B cell (primary cell): ENCODE results near the gene STPG1. TPM values are rescaled to one million over a fixed set of nuclear protein-coding genes. Genes with fewer than 3 reads are reported as not detected.

Experiments used
- ATAC-seq: fragments of 200-7000 bp; cut with Tn5 transposase; one replicate; pipeline ENCODE4 v1.10.0; 2021; ENCODE audit warnings: low read depth, mild to moderate bottlenecking, moderate number of reproducible peaks, moderate library complexity
- CTCF ChIA-PET: fragments of 350-600 bp; sonication (Branson Sonifier 250); formaldehyde crosslinking; loops from one replicate; lab custom pipeline; 2021; ENCODE audit warnings: antibody characterized with exemption, inconsistent platforms; lab: Charles Lee
- POLR2A ChIA-PET: fragments of 350-600 bp; sonication (Branson Sonifier 250); formaldehyde crosslinking; loops from one replicate; lab custom pipeline; 2021; ENCODE audit warnings: antibody characterized with exemption; lab: Charles Lee
- DNase-seq: peaks from one replicate; pipeline ENCODE4 v3.0.0; 2013
- H2AFZ ChIP-seq: 2 replicates; pipeline ENCODE4 v1.6.1; 2012; ENCODE audit warnings: mild to moderate bottlenecking, low read depth, low read length; ENCODE audit not compliant: insufficient read depth, poor library complexity, severe bottlenecking
- H3K27ac ChIP-seq, 2 donors: 1 replicate in 1 of 2; 2 replicates in 1 of 2; pipeline ENCODE4 v1.5.1; 2012 to 2013; ENCODE audit warnings: low read length in 2 of 2, mild to moderate bottlenecking in 2 of 2, moderate library complexity in 1 of 2
- H3K27me3 ChIP-seq, 4 experiments: fragments of 200-600 bp in 1 of 4; sonication (generic) in 1 of 4; replicated peaks in 1 of 4; 1 replicate in 2 of 4; 2 replicates in 2 of 4; pipeline versions ENCODE4 v1.6.1 to v1.7.0; 2013 to 2016; ENCODE audit warnings: low read length in 3 of 4, mild to moderate bottlenecking in 2 of 4, mixed read lengths in 1 of 4, moderate library complexity in 1 of 4; ENCODE audit not compliant: insufficient read depth in 4 of 4, control insufficient read depth in 3 of 4; ENCODE audit errors: control extremely low read depth in 1 of 4
- H3K36me3 ChIP-seq, 2 experiments: replicated peaks in 1 of 2; 1 replicate in 1 of 2; 2 replicates in 1 of 2; pipeline versions ENCODE4 v1.6.1 to v1.7.1; 2013; ENCODE audit warnings: low read length in 1 of 2; ENCODE audit not compliant: insufficient read depth in 2 of 2, control insufficient read depth in 1 of 2; ENCODE audit errors: control extremely low read depth in 1 of 2, extremely low read depth in 1 of 2
- H3K4me1 ChIP-seq, 2 donors: fragments of 200-600 bp in 1 of 2; sonication (generic) in 1 of 2; 1 replicate in 1 of 2; 2 replicates in 1 of 2; pipeline versions ENCODE4 v1.5.1 to v1.6.1; 2013 to 2017; ENCODE audit warnings: low read length in 2 of 2; ENCODE audit not compliant: control insufficient read depth in 2 of 2, insufficient read depth in 2 of 2
- H3K4me2 ChIP-seq: replicated peaks from 2 replicates; pipeline ENCODE3; 2012; ENCODE audit warnings: mild to moderate bottlenecking, low read depth, low read length; ENCODE audit not compliant: poor library complexity, severe bottlenecking
- H3K4me3 ChIP-seq, 5 experiments: fragments of 200-600 bp in 1 of 5; sonication (generic) in 1 of 5; 1 replicate in 3 of 5; 2 replicates in 2 of 5; pipeline versions ENCODE4 v1.5.1 to v1.7.0; 2011 to 2016; ENCODE audit warnings: low read length in 4 of 5, mild to moderate bottlenecking in 4 of 5, low read depth in 2 of 5, control low read depth in 1 of 5, moderate library complexity in 1 of 5; ENCODE audit not compliant: insufficient read depth in 1 of 5; ENCODE audit errors: control extremely low read depth in 1 of 5, extremely low read depth in 1 of 5
- H3K79me2 ChIP-seq: fragments of 200-600 bp; sonication (generic); one replicate; pipeline ENCODE4 v1.6.0; 2016; ENCODE audit warnings: low read length; ENCODE audit not compliant: control insufficient read depth, insufficient read depth
- H3K9ac ChIP-seq: fragments of 200-600 bp; sonication (generic); 2 replicates; pipeline ENCODE4 v1.6.1; 2017; ENCODE audit warnings: mild to moderate bottlenecking, low read length, moderate library complexity
- H3K9me3 ChIP-seq, 3 donors: one replicate each; pipeline versions ENCODE4 v1.6.1 to v1.7.1; 2013; ENCODE audit warnings: low read length in 2 of 3; ENCODE audit not compliant: control insufficient read depth in 2 of 3, insufficient read depth in 1 of 3; ENCODE audit errors: control extremely low read depth in 1 of 3
- H4K20me1 ChIP-seq: 2 replicates; pipeline ENCODE4 v1.6.0; 2012; ENCODE audit warnings: mild to moderate bottlenecking, low read length; ENCODE audit not compliant: insufficient read depth, control insufficient read depth, poor library complexity, severe bottlenecking
- H3K27ac Mint-ChIP-seq: one replicate; pipeline ENCODE4 v1.8.0; 2021; ENCODE audit warnings: mixed read lengths
- H3K27me3 Mint-ChIP-seq: one replicate; pipeline ENCODE4 v1.8.0; 2021; ENCODE audit warnings: mixed read lengths
- H3K4me1 Mint-ChIP-seq: one replicate; pipeline ENCODE4 v1.8.0; 2021; ENCODE audit warnings: mixed read lengths
- H3K4me3 Mint-ChIP-seq: one replicate; pipeline ENCODE4 v1.8.0; 2021; ENCODE audit warnings: mixed read lengths
- H3K9me3 Mint-ChIP-seq: one replicate; pipeline ENCODE4 v1.8.0; 2022; ENCODE audit warnings: mixed read lengths; ENCODE audit not compliant: insufficient read depth
- EZH2 ChIP-seq: IDR thresholded peaks from 2 replicates; pipeline ENCODE4 v1.6.1; 2012; ENCODE audit warnings: borderline replicate concordance, low read depth, mild to moderate bottlenecking, moderate library complexity, low read length; ENCODE audit not compliant: insufficient read depth, poor library complexity, severe bottlenecking
- WGBS: methylation state at CpG from one replicate; pipeline ENCODE4 v1.1.5; 2013; ENCODE audit warnings: missing lambda C conversion rate; ENCODE audit not compliant: insufficient coverage; 5-methylcytosine and 5-hydroxymethylcytosine counted together
- intact Hi-C: fragments of 100-400 bp; cut with micrococcal nuclease; formaldehyde crosslinking; loops from one replicate; pipeline ENCODE4 v1.10.0; 2022
- polyA plus RNA-seq: library from polyadenylated mRNA; depleted of rRNA; stranded (reverse); fragments of >200 nt; gene quantifications from 2 replicates; pipeline ENCODE4 v1.2.3, GENCODE V29; 2012
- total RNA-seq, 2 donors: library from RNA; stranded (reverse); fragments of 120-200 nt in 1 of 2; gene quantifications; 1 replicate in 1 of 2; 2 replicates in 1 of 2; pipeline versions ENCODE4 v1.2.3 to v1.2.4, GENCODE V29; 2013 to 2022
- TF ChIP-seq, protein P1 (sequence below): fragments of 200-600 bp; IDR thresholded peaks from one replicate; pipeline ENCODE4 v1.8.0; 2022; ENCODE audit warnings: antibody characterized with exemption, mild to moderate bottlenecking

Gene STPG1
- total and polyA plus RNA-seq, 2 donors (not counting 1 experiment from before 2014, with no cell fraction given): 4.6 to 6.1 TPM

DNA sequence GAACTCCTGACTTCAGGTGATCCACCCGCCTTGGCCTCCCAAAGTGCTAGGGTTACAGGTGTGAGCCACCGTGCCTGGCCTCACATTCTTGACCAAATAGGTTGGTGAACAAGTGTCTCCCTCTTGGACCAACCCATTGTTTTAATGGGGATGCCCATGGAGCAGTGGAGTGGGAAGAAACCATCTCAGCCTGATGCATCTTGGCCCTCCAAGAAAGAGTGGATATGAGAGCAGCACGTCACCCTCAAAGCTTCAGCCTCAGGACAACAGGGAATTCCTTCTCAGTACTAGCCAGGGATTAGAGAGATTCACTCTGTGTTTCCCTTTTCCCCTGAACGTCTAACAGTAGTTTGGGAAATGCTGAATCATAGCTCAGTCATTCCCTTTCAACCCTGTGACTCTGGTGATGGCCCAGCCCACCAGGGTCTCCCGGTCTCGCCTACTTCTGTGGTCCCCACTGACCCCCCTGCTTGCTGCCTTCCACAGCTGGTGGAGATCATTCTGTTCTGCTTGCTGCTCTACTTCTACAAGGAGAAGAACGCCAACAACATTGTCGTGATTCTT is 39.4 kb upstream of the STPG1 start:
- DNase-seq: no peak
- no peak overlapping the region for H3K27ac Mint-ChIP-seq

DNA sequence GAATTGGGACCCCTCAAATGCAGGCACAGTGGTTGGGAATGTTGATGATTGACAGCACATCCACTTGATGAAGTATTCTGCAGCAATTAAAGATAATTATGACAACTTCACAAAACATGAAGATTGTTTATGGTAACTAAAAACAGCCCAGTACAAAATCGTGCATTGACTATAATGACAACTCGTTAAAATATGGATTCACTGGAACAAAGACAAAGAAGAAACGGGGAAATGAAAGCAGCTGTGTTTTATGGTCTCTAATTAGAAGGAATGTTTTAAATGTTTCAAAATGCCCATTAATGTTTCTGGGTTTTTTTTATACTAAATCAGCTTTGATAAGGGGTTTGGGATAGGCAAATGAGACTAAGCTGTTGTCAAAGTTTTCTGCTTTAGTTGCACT is 38.2 kb upstream of the STPG1 start:
- ATAC-seq: no peak
- Histone ChIP-seq H3K4me1 (no peaks in the 10 kb centered on the region), H3K4me3 (no peak overlapping the region), H3K79me2 (no peaks in the 10 kb centered on the region), H3K27ac (no peak overlapping the region), H3K27me3 (no peaks in the 10 kb centered on the region), H3K36me3 (peaks cover 11 to 79% of the 10 kb centered on the region in 2 experiments), H3K9me3 (no peaks in the 10 kb centered on the region), H4K20me1 (no peaks in the 10 kb centered on the region), H3K9ac (no peak overlapping the region), H3K4me2 (no peak overlapping the region), H2AFZ (no peak overlapping the region)
- POLR2A ChIA-PET: no interaction called here
- TF ChIP-seq, protein P1, sequence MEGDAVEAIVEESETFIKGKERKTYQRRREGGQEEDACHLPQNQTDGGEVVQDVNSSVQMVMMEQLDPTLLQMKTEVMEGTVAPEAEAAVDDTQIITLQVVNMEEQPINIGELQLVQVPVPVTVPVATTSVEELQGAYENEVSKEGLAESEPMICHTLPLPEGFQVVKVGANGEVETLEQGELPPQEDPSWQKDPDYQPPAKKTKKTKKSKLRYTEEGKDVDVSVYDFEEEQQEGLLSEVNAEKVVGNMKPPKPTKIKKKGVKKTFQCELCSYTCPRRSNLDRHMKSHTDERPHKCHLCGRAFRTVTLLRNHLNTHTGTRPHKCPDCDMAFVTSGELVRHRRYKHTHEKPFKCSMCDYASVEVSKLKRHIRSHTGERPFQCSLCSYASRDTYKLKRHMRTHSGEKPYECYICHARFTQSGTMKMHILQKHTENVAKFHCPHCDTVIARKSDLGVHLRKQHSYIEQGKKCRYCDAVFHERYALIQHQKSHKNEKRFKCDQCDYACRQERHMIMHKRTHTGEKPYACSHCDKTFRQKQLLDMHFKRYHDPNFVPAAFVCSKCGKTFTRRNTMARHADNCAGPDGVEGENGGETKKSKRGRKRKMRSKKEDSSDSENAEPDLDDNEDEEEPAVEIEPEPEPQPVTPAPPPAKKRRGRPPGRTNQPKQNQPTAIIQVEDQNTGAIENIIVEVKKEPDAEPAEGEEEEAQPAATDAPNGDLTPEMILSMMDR: no peak
- no peak for TF ChIP-seq EZH2
- Mint-ChIP-seq H3K4me3 (no peak overlapping the region), H3K9me3 (no peaks in the 10 kb centered on the region), H3K27ac (no peak overlapping the region), H3K4me1 (no peaks in the 10 kb centered on the region), H3K27me3 (no peaks in the 10 kb centered on the region)
- CTCF ChIA-PET: interaction anchor here (1.0 to 2.0 kb wide), 2 partner anchors 37 to 381 kb away, joined by 3 to 5 read pairs; partner anchors contain the start of gene NIPAL3
- intact Hi-C loops: no loop called here
- no peak for DNase-seq
- WGBS: 93% methylated on average over 2 of the region's 3 CpGs

More for the DNA sequence above, 39.4 kb upstream of the STPG1 start:
- ChIA-PET CTCF (interaction anchor here (0.9 to 2.0 kb wide), 4 partner anchors 10 to 382 kb away, joined by 3 to 5 read pairs (median 3); partner anchors contain the start of gene NIPAL3), POLR2A (no interaction called here)
- no peaks in the 10 kb centered on the region for H3K4me1 ChIP-seq
- no peak overlapping the region for H3K9ac ChIP-seq
- H3K36me3 ChIP-seq: peaks cover 11 to 85% of the 10 kb centered on the region in 2 experiments
- no peaks in the 10 kb centered on the region for H3K4me1 Mint-ChIP-seq
- TF ChIP-seq, protein P1: no peak
- TF ChIP-seq EZH2: no peak
- no peaks in the 10 kb centered on the region for H3K27me3 ChIP-seq
- no peak overlapping the region for H3K4me3 ChIP-seq
- no peak overlapping the region for H3K4me3 Mint-ChIP-seq
- H2AFZ ChIP-seq: no peak overlapping the region
- H3K4me2 ChIP-seq: no peak overlapping the region
- no peaks in the 10 kb centered on the region for H4K20me1 ChIP-seq
- WGBS: 94% methylated on average over 7 of the region's 8 CpGs
- no peaks in the 10 kb centered on the region for H3K9me3 Mint-ChIP-seq
- no peak overlapping the region for H3K27ac ChIP-seq
- no peaks in the 10 kb centered on the region for H3K9me3 ChIP-seq
- no peaks in the 10 kb centered on the region for H3K27me3 Mint-ChIP-seq
- intact Hi-C loops: no loop called here
- ATAC-seq: no peak
- no peaks in the 10 kb centered on the region for H3K79me2 ChIP-seq
